ENCODE results near the gene CHRNA4.

Gene CHRNA4

DNA sequence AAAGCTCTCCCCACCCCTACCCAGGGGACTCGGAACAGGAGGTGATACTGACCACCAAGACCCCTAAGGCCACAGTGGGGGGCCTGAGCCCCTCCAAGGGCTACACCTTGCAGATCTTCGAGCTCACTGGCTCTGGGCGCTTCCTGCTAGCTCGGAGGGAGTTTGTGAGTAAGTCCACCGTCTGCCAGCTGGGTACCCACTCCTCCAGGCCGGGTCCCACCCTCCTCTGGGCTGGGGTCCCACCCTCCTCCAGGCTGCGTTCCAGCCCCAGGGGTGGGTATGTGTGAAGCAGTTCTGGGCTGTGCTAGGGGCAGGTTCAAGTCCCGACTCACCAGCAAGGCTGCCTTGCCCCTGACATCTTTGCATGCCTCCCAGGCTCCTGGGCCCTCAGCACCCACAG lies 55.8 kb downstream of the CHRNA4 start:
- no peaks in the 10 kb centered on the region for H3K9me3 ChIP-seq (ENCODE audit: insufficient read depth, low read depth, low read length)
- H3K27me3 ChIP-seq (ENCODE audit: insufficient read depth, low read length): no peaks in the 10 kb centered on the region
- H3K27ac ChIP-seq (ENCODE audit: low read depth, low read length): no peak overlapping the region
- H3K4me3 ChIP-seq (ENCODE audit: low read length): no peak overlapping the region
- H3K4me1 ChIP-seq (ENCODE audit: insufficient read depth, low read length): no peaks in the 10 kb centered on the region
- 84% methylated on average over 8 of the region's 8 CpGs for WGBS
- H3K36me3 ChIP-seq (ENCODE audit: insufficient read depth, low read length): no peaks in the 10 kb centered on the region
- no peak overlapping the region for H3K9ac ChIP-seq (ENCODE audit: low read depth, low read length)

DNA sequence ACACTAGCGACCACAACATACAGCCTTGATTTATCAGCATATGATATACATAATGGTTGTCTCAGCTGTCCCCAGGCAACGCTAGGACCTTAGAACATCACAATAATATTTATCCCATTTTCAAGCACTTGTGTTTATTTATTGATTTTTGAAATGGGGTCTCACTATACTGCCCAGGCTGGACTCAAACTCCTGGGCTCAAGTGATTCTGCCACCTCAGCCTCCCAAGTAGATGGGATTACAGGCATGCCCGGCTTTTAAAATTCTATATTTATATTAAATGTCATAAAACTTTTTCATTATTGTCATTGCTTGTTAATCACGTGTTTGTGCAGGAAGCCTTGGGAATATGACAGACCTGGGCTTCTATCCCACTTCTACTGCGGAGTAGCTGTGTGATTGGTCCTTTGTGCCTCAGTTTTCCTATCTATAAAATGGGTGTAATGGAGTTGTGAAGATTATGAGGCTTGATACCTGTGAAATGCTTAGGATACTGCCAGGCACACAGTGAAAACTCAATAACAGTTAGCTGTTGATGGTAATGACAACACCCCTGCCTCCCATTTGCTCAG lies 58.0 kb downstream of the CHRNA4 start:
- H3K9me3 ChIP-seq (ENCODE audit: insufficient read depth, low read depth, low read length): no peaks in the 10 kb centered on the region
- no peak overlapping the region for H3K9ac ChIP-seq (ENCODE audit: low read depth, low read length)
- H3K27me3 ChIP-seq (ENCODE audit: insufficient read depth, low read length): no peaks in the 10 kb centered on the region
- 67% methylated on average over 3 of the region's 5 CpGs for WGBS
- H3K4me3 ChIP-seq (ENCODE audit: low read length): no peak overlapping the region
- no peaks in the 10 kb centered on the region for H3K4me1 ChIP-seq (ENCODE audit: insufficient read depth, low read length)
- H3K27ac ChIP-seq (ENCODE audit: low read depth, low read length): no peak overlapping the region
- no peaks in the 10 kb centered on the region for H3K36me3 ChIP-seq (ENCODE audit: insufficient read depth, low read length)

DNA sequence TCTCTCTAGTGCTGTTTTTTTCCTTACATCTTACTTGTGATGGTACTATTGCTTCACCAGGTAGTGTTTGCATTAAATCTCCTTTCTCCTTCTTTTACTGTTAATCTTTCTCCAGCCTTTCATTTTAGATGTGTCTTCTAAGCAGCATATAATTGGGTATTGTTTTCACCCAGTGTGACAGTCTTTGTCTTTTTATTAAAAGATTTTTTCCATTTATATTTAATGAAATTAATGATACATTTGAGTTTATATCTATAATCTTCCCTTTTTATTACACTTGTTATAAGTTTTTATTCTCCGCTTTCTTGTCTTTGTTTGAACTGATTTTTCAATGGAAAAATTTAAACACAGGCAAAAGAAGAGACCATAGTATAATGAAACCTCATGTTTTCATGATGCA lies 59.5 kb downstream of the CHRNA4 start:
- no peaks in the 10 kb centered on the region for H3K4me1 ChIP-seq (ENCODE audit: insufficient read depth, low read length)
- H3K9ac ChIP-seq (ENCODE audit: low read depth, low read length): no peak overlapping the region
- H3K4me3 ChIP-seq (ENCODE audit: low read length): no peak overlapping the region
- no peak overlapping the region for H3K27ac ChIP-seq (ENCODE audit: low read depth, low read length)
- WGBS: no CpG with 5 or more reads among the region's 1 CpG
- H3K36me3 ChIP-seq (ENCODE audit: insufficient read depth, low read length): no peaks in the 10 kb centered on the region
- no peaks in the 10 kb centered on the region for H3K9me3 ChIP-seq (ENCODE audit: insufficient read depth, low read depth, low read length)
- no peaks in the 10 kb centered on the region for H3K27me3 ChIP-seq (ENCODE audit: insufficient read depth, low read length)

DNA sequence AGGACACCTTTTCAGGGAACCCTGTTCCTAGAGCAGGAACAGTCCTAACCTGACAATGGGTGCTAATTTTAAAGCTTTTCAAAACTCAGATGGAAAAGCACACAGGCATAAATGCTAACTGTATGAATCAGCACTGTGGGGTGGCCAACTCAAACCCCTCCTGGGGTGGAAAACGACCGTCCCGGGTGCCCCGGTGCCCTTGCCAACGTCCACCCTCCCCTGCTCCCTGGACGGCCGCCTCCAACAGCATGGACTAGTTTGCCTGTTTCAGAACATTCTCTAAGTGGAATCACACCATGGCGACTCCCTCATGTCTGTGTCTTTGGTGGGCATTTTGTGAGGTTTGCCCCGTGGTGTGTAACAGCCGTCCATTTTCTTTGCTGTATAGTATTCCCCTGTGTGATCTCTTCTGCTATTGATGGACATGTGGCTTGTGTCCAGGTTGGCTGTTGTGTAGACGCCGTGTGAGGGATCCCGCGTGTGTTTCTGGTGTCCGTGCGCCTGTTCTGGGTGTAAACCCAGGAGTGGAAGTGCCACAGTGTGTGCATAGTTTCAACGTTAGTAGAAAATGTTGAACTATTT lies 62.3 kb downstream of the CHRNA4 start:
- H3K4me3 ChIP-seq (ENCODE audit: low read length): no peak overlapping the region
- 0 out of 2 replicates have a peak, but pooled peaks cover 4% of the 10 kb centered on the region for H3K27me3 ChIP-seq (ENCODE audit: insufficient read depth, low read length)
- H3K9me3 ChIP-seq (ENCODE audit: insufficient read depth, low read depth, low read length): no peaks in the 10 kb centered on the region
- H3K27ac ChIP-seq (ENCODE audit: low read depth, low read length): no peak overlapping the region
- H3K36me3 ChIP-seq (ENCODE audit: insufficient read depth, low read length): no peaks in the 10 kb centered on the region
- 89% methylated on average over 17 of the region's 17 CpGs for WGBS
- no peak overlapping the region for H3K9ac ChIP-seq (ENCODE audit: low read depth, low read length)
- peaks cover 13% of the 10 kb centered on the region; the same call in 1 of the 2 replicates for H3K4me1 ChIP-seq (ENCODE audit: insufficient read depth, low read length)

DNA sequence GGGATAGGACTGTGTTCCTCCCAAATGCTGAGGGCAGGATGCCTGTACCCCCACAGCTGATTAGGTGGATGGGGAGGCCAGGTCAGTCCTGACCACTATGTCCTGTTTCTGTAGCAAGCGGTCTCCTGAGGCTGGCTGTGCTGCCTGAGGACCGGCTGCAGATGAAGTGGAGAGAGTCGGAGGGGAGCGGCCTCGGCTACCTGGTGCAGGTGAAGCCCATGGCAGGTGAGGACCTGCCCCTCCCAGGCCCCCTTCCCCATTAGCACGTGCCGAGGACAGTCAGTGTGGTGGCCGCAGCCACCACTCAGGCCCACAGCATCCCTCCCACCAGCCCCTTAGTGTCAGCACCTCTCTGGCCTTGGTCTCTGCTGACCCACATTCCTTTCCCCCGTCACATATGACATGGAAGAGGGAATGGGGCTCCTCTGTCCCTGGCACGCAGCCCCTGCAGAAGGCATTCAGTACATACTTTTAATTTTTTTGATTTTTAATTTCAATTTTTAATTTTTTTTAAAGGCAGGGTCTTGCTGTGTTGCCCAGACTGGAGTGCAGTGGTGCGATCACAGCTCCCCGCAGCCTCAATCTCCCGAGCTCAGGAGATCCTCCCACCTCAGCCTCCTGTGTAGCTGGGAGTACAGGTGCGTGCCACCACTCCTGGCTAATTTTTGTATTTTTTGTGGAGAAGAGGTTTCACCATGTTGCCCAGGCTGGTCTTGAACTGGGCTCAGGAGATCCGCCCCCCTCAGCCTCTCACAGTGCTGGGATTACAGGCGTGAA lies 63.2 kb downstream of the CHRNA4 start:
- Histone ChIP-seq H3K9me3 (ENCODE audit: insufficient read depth, low read depth, low read length) (no peaks in the 10 kb centered on the region), H3K27ac (ENCODE audit: low read depth, low read length) (no peak overlapping the region), H3K27me3 (ENCODE audit: insufficient read depth, low read length) (0 out of 2 replicates have a peak, but pooled peaks cover 4% of the 10 kb centered on the region), H3K9ac (ENCODE audit: low read depth, low read length) (no peak overlapping the region), H3K4me3 (ENCODE audit: low read length) (no peak overlapping the region), H3K4me1 (ENCODE audit: insufficient read depth, low read length) (peaks cover 13% of the 10 kb centered on the region; the same call in 1 of the 2 replicates), H3K36me3 (ENCODE audit: insufficient read depth, low read length) (no peaks in the 10 kb centered on the region)
- WGBS: 92% methylated on average over 15 of the region's 16 CpGs

DNA sequence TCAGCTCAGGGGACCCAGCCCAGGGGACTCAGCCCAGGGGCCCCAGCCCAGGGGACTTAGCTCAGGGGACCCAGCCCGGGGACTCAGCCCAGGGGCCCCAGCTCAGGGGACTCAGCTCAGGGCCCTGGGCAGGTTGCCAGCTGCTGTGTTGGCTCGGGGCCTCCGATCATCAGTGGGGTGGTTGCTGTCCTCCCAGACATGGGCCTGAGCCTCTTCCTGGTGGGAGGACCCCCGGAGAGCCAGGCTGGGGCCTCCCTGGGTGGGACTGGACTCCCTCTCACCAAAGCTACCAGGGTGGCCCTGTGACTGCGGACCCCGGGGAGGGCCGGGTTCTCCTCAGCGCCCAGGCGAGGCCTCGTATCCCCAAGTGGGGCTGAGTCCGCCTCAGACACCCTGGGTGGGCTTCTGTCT lies 63.8 kb downstream of the CHRNA4 start:
- Histone ChIP-seq H3K9me3 (ENCODE audit: insufficient read depth, low read depth, low read length) (no peaks in the 10 kb centered on the region), H3K27ac (ENCODE audit: low read depth, low read length) (no peak overlapping the region), H3K4me3 (ENCODE audit: low read length) (no peak overlapping the region), H3K36me3 (ENCODE audit: insufficient read depth, low read length) (no peaks in the 10 kb centered on the region), H3K9ac (ENCODE audit: low read depth, low read length) (no peak overlapping the region), H3K27me3 (ENCODE audit: insufficient read depth, low read length) (0 out of 2 replicates have a peak, but pooled peaks cover 4% of the 10 kb centered on the region), H3K4me1 (ENCODE audit: insufficient read depth, low read length) (peaks cover 13% of the 10 kb centered on the region; the same call in 1 of the 2 replicates)
- 94% methylated on average over 11 of the region's 11 CpGs for WGBS

DNA sequence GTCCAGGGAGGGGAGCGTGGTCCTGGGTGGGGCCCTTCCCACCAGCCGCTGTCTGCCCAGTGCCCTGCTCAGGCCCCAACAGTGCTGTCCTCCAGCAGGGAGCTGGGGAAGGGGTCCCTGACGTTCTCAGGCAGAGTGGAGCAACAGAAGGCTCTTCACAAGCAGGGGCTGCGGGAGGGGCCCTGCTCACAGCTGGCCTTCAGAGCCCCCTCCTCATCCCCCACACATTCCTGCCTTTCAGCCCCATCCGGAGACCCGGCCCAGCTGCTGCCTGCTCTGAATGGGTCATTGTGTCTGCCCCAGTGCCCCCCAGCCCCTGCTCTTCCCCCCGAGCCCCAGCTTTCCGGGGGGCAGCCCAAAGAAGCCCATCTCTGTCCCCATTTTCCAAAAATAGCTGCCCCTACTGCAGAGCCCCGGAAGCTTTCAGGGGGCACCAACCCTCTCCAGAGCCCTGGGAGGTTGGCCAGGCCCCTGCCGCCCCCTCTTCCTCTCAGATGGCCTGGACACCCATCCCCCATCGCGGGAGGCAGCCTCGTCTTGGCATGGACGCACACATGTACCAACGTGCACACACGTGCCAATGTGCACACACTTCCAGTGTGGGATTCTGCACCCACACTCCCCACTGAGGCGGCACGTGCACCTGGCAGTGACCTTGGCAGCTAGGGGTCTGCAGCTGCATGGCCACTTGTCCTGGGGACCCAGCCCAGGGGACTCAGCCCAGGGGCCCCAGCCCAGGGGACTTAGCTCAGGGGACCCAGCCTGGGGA lies 64.4 kb downstream of the CHRNA4 start:
- H3K27me3 ChIP-seq (ENCODE audit: insufficient read depth, low read length): 0 out of 2 replicates have a peak, but pooled peaks cover 4% of the 10 kb centered on the region
- 76% methylated on average over 18 of the region's 18 CpGs for WGBS

DNA sequence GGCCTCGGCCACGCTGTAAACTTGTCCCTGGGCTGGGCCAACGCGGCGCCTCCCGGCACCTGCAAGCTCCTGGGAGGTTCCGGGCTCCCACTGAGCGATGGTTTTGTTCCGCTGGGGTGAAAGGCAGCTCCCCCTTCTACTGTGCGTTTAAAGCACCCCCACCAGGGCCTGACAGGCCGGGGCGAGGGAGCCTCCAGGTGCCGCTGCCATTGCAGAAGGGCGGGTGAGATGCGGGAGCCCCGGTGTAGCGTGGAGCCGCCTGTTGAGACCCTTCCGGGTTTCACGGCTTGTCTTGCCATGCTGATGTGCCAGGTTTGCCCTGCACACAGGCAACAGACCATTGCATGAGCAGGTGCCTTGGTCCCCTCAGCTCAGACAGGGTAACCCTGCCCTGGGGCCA lies 65.3 kb downstream of the CHRNA4 start:
- peaks cover 13% of the 10 kb centered on the region; the same call in 1 of the 2 replicates for H3K4me1 ChIP-seq (ENCODE audit: insufficient read depth, low read length)

More for the DNA sequence above, 64.4 kb downstream of the CHRNA4 start:
- no peaks in the 10 kb centered on the region for H3K9me3 ChIP-seq (ENCODE audit: insufficient read depth, low read depth, low read length)
- H3K36me3 ChIP-seq (ENCODE audit: insufficient read depth, low read length): no peaks in the 10 kb centered on the region
- H3K9ac ChIP-seq (ENCODE audit: low read depth, low read length): no peak overlapping the region
- peaks cover 13% of the 10 kb centered on the region; the same call in 1 of the 2 replicates for H3K4me1 ChIP-seq (ENCODE audit: insufficient read depth, low read length)
- no peak overlapping the region for H3K27ac ChIP-seq (ENCODE audit: low read depth, low read length)
- H3K4me3 ChIP-seq (ENCODE audit: low read length): no peak overlapping the region

DNA sequence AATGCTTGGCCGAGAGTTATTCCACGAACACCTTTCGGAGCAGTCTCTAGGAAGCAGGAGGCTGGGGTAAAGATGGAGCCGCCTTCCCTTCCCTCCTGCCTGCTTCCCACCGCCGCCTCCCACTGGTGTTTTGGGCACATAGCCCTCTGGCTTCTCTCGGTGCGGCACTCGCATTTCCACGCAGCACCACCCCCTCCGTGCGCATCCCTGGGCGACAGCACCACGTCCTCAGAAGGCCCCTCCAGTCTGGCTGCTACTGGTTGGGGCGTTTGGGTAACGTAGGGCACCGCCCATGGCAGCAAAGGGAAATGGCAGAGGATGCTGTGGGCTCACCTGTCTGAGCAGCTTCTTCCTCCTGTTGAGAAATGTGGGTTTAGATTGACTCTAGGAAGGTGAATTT lies 65.7 kb downstream of the CHRNA4 start:
- Histone ChIP-seq H3K9me3 (ENCODE audit: insufficient read depth, low read depth, low read length) (no peaks in the 10 kb centered on the region), H3K4me1 (ENCODE audit: insufficient read depth, low read length) (peaks cover 13% of the 10 kb centered on the region; the same call in 1 of the 2 replicates), H3K36me3 (ENCODE audit: insufficient read depth, low read length) (no peaks in the 10 kb centered on the region), H3K9ac (ENCODE audit: low read depth, low read length) (no peak overlapping the region), H3K27ac (ENCODE audit: low read depth, low read length) (no peak overlapping the region), H3K27me3 (ENCODE audit: insufficient read depth, low read length) (0 out of 2 replicates have a peak, but pooled peaks cover 4% of the 10 kb centered on the region), H3K4me3 (ENCODE audit: low read length) (no peak overlapping the region)
- WGBS: 61% methylated on average over 17 of the region's 17 CpGs

More for the DNA sequence above, 65.3 kb downstream of the CHRNA4 start:
- Histone ChIP-seq H3K9me3 (ENCODE audit: insufficient read depth, low read depth, low read length) (no peaks in the 10 kb centered on the region), H3K27me3 (ENCODE audit: insufficient read depth, low read length) (0 out of 2 replicates have a peak, but pooled peaks cover 4% of the 10 kb centered on the region), H3K27ac (ENCODE audit: low read depth, low read length) (no peak overlapping the region), H3K36me3 (ENCODE audit: insufficient read depth, low read length) (no peaks in the 10 kb centered on the region), H3K4me3 (ENCODE audit: low read length) (no peak overlapping the region), H3K9ac (ENCODE audit: low read depth, low read length) (no peak overlapping the region)
- WGBS: 60% methylated on average over 20 of the region's 20 CpGs

DNA sequence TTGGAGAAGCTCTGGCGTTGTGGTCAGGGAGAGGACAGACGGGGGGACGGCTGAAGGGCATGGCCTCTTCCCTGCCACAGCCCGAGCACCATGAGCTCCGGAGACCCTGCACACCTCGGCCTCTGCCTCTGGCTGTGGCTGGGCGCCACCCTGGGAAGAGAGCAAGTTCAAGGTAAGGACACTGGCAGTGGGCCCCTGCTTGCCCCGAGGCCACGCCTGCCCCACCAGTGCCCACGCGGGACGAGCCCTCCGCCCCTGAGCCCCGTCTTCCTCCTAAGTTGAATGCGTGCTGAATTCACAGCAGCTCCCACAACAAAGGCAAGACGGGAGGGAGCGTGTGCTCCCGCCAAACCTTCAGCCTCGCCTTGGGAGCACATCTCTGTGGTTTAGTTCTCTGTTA lies 66.1 kb downstream of the CHRNA4 start:
- Histone ChIP-seq H3K9me3 (ENCODE audit: insufficient read depth, low read depth, low read length) (no peaks in the 10 kb centered on the region), H3K4me3 (ENCODE audit: low read length) (no peak overlapping the region), H3K4me1 (ENCODE audit: insufficient read depth, low read length) (peaks cover 13% of the 10 kb centered on the region; the same call in 1 of the 2 replicates), H3K27me3 (ENCODE audit: insufficient read depth, low read length) (0 out of 2 replicates have a peak, but pooled peaks cover 4% of the 10 kb centered on the region), H3K27ac (ENCODE audit: low read depth, low read length) (no peak overlapping the region), H3K9ac (ENCODE audit: low read depth, low read length) (no peak overlapping the region), H3K36me3 (ENCODE audit: insufficient read depth, low read length) (no peaks in the 10 kb centered on the region)
- 71% methylated on average over 19 of the region's 19 CpGs for WGBS
